SK-N-SH treated with all-trans-retinoic acid at 6 μM for 48 hours (cell line): ENCODE results near the gene DIMT1.
A peak's percentile ranks its signal among the peaks of the same experiment; 100 is the strongest.

Experiments
- ATAC-seq: fragments of 200-7000 bp; cut with Tn5 transposase; 3 replicates; pipeline ENCODE4 v1.9.1; 2020; ENCODE audit warnings: mild to moderate bottlenecking, moderate library complexity
- ARNTL ChIP-seq: fragments of 450-650 bp; formaldehyde crosslinking; IDR thresholded peaks from 2 replicates; pipeline ENCODE4 v1.5.0; 2020; ENCODE audit warnings: low read depth, mild to moderate bottlenecking, moderate library complexity, borderline replicate concordance
- BACH2 ChIP-seq: fragments of 250-450 bp; sonication (Bioruptor Pico); IDR thresholded peaks from 2 replicates; pipeline ENCODE4 v1.9.0; 2021; ENCODE audit warnings: mild to moderate bottlenecking, borderline replicate concordance
- CREB5 ChIP-seq: fragments of 250-450 bp; sonication (Bioruptor Pico); IDR thresholded peaks from 2 replicates; pipeline ENCODE4 v1.5.1; 2020; ENCODE audit warnings: low read depth, mild to moderate bottlenecking, moderate library complexity
- CSDC2 ChIP-seq: fragments of 250-450 bp; sonication (Bioruptor Pico); IDR thresholded peaks from 2 replicates; pipeline ENCODE4 v1.5.0; 2020; ENCODE audit warnings: mild to moderate bottlenecking, moderate library complexity
- ESRRG ChIP-seq: fragments of 250-450 bp; sonication (Bioruptor Pico); IDR thresholded peaks from 2 replicates; pipeline ENCODE4 v1.6.1; 2021; ENCODE audit warnings: mild to moderate bottlenecking
- GLIS3 ChIP-seq: fragments of 250-450 bp; sonication (Bioruptor Pico); IDR thresholded peaks from 2 replicates; pipeline ENCODE4 v1.5.0; 2020; ENCODE audit warnings: mild to moderate bottlenecking, moderate library complexity
- ISL1 ChIP-seq: fragments of 250-450 bp; sonication (Bioruptor Pico); IDR thresholded peaks from 2 replicates; pipeline ENCODE4 v2.1.2; 2022; ENCODE audit warnings: mild to moderate bottlenecking, moderate library complexity
- OSR1 ChIP-seq: fragments of 250-450 bp; sonication (Bioruptor Pico); IDR thresholded peaks from 2 replicates; pipeline ENCODE4 v1.8.0; 2022; ENCODE audit warnings: moderate library complexity, mild to moderate bottlenecking, inconsistent platforms
- POU6F1 ChIP-seq: fragments of 250-450 bp; sonication (Bioruptor Pico); IDR thresholded peaks from 2 replicates; pipeline ENCODE4 v1.8.0; 2021; ENCODE audit warnings: low read depth, mild to moderate bottlenecking, moderate library complexity, borderline replicate concordance
- PPARA ChIP-seq: fragments of 250-450 bp; sonication (Bioruptor Pico); IDR thresholded peaks from 2 replicates; pipeline ENCODE4 v1.5.0; 2020; ENCODE audit warnings: mild to moderate bottlenecking, borderline replicate concordance
- RARB ChIP-seq: fragments of 250-450 bp; sonication (Bioruptor Pico); IDR thresholded peaks from 2 replicates; pipeline ENCODE4 v1.8.0; 2021; ENCODE audit warnings: mild to moderate bottlenecking, moderate library complexity
- TCF4 ChIP-seq: fragments of 250-450 bp; sonication (Bioruptor Pico); IDR thresholded peaks from 2 replicates; pipeline ENCODE4 v1.8.0; 2021; ENCODE audit warnings: mild to moderate bottlenecking, moderate library complexity, borderline replicate concordance
- TOX ChIP-seq: fragments of 250-450 bp; sonication (Bioruptor Pico); IDR thresholded peaks from 2 replicates; pipeline ENCODE4 v1.8.0; 2021; ENCODE audit warnings: mild to moderate bottlenecking, moderate library complexity, borderline replicate concordance
- TSHZ2 ChIP-seq: fragments of 250-450 bp; sonication (Bioruptor Pico); IDR thresholded peaks from 2 replicates; pipeline ENCODE4 v1.5.0; 2020; ENCODE audit warnings: mild to moderate bottlenecking, moderate library complexity
- ZFP30 ChIP-seq: fragments of 450-650 bp; formaldehyde crosslinking; IDR thresholded peaks from 2 replicates; pipeline ENCODE4 v1.5.0; 2022; ENCODE audit warnings: mild to moderate bottlenecking, moderate library complexity
- ZNF565 ChIP-seq: fragments of 450-650 bp; formaldehyde crosslinking; conservative IDR thresholded peaks from 2 replicates; pipeline ENCODE4 v1.5.0; 2020; ENCODE audit warnings: low read depth, mild to moderate bottlenecking, moderate library complexity
- ZNF70 ChIP-seq: fragments of 450-650 bp; formaldehyde crosslinking; IDR thresholded peaks from 2 replicates; pipeline ENCODE4 v1.5.0; 2020; ENCODE audit warnings: mild to moderate bottlenecking, moderate library complexity
- ZNF8 ChIP-seq: fragments of 450-650 bp; formaldehyde crosslinking; IDR thresholded peaks from 2 replicates; pipeline ENCODE4 v1.5.0; 2020; ENCODE audit warnings: mild to moderate bottlenecking, moderate library complexity

Gene DIMT1

GRCh38 chr5:62412549-62413329, 9.0 kb upstream of the DIMT1 start, which contains the start of gene IPO11:
TSS of gene IPO11 (plus strand) at chr5:62412763. CDS start at chr5:62437280, 24,517 bp downstream.
- ATAC-seq, result peak; percentile 93
- TF ChIP-seq RARB (CRISPR knock-in tag), result no peak
- 0 out of 2 replicates have a peak, but pooled peaks have one; percentile 21 for TF ChIP-seq POU6F1 (CRISPR knock-in tag)
- no peak for TF ChIP-seq OSR1 (CRISPR knock-in tag)
- TF ChIP-seq ISL1 (CRISPR knock-in tag), result no peak

- TF ChIP-seq GLIS3, result no peak
- TF ChIP-seq POU6F1 (CRISPR knock-in tag), result no peak
- TF ChIP-seq RARB (CRISPR knock-in tag), result no peak
- no peak for TF ChIP-seq TSHZ2 (CRISPR knock-in tag)
- no peak for TF ChIP-seq ZNF8 (CRISPR knock-in tag)
- TF ChIP-seq ESRRG, result no peak
- TF ChIP-seq ISL1 (CRISPR knock-in tag), result no peak
- no peak for TF ChIP-seq BACH2 (CRISPR knock-in tag)
- no peak for TF ChIP-seq ZNF70 (CRISPR knock-in tag)
- no peak for TF ChIP-seq ZFP30 (CRISPR knock-in tag)
- TF ChIP-seq PPARA (CRISPR knock-in tag), result no peak
- TF ChIP-seq TOX (CRISPR knock-in tag), result no peak
- TF ChIP-seq TCF4 (CRISPR knock-in tag), result no peak
- TF ChIP-seq ZNF565, result no peak
- no peak for TF ChIP-seq CREB5 (CRISPR knock-in tag)
- TF ChIP-seq CSDC2 (CRISPR knock-in tag), result no peak
- TF ChIP-seq OSR1 (CRISPR knock-in tag), result no peak
- no peak for TF ChIP-seq ARNTL (CRISPR knock-in tag)
- ATAC-seq, result no peak
Measured at GRCh38 chr5:62395210-62395950, 8.3 kb downstream of the DIMT1 start.

- no peak for TF ChIP-seq ZNF8 (CRISPR knock-in tag)
- TF ChIP-seq CSDC2 (CRISPR knock-in tag), result no peak
- no peak for ATAC-seq
Measured at GRCh38 chr5:62386824-62387223, 16.9 kb downstream of the DIMT1 start.

- no peak for TF ChIP-seq CSDC2 (CRISPR knock-in tag)
- TF ChIP-seq TOX (CRISPR knock-in tag), result no peak
- TF ChIP-seq, all 23 proteins: peak for 0
- ATAC-seq, result peak; percentile 38; the same call in 2 of the 3 replicates
Measured at GRCh38 chr5:62385816-62386400, 17.8 kb downstream of the DIMT1 start.
